K562 (cell line): ENCODE results near the gene DNMBP. TPM values are rescaled to one million over a fixed set of nuclear protein-coding genes. Genes with fewer than 3 reads are reported as not detected.

Experiments
- ATAC-seq: fragments of 200-7000 bp; cut with Tn5 transposase; 3 replicates; pipeline ENCODE4 v1.9.1; 2020; ENCODE audit warnings: moderate library complexity
- BruUV-seq: library from RNA; stranded (reverse); fragments of 400-500 nt; replicated peaks from 2 replicates; lab custom pipeline; 2021; lab: Mats Ljungman, UMichigan
- CTCF ChIA-PET: fragments of 300-600 bp; formaldehyde crosslinking; extraction: SDS; loops from one replicate; lab custom pipeline; 2021; ENCODE audit warnings: low intra/inter-chr PET ratio; lab: Yijun Ruan, JAX
- POLR2A ChIA-PET: fragments of 300-600, 350-650 bp; sonication (Branson Sonifier 250); formaldehyde crosslinking; extraction: SDS; loops from one replicate; lab custom pipeline; 2021; ENCODE audit warnings: antibody characterized with exemption, inconsistent platforms; lab: Yijun Ruan, JAX
- DNase-seq, 4 experiments: peaks; one replicate each; pipeline versions ENCODE4 v3.0.0 to v3.0.0-alpha.2; 2011 to 2018; ENCODE audit warnings: low spot score in 3 of 4, mixed read lengths in 3 of 4; ENCODE audit errors: extremely low read depth in 1 of 4
- FAIRE-seq: peaks from 2 replicates; lab custom pipeline; 2011; peaks lifted over from hg19 to GRCh38; lab: Jason Lieb, UNC
- H2AFZ ChIP-seq: 2 replicates; pipeline ENCODE4 v1.6.0; 2011; ENCODE audit warnings: low read depth, low read length, control low read depth, inconsistent platforms
- H3K27ac ChIP-seq: fragments of 200-600 bp; 3 replicates; pipeline ENCODE4 v1.8.0; 2011; ENCODE audit warnings: low read depth, mild to moderate bottlenecking, control low read depth, inconsistent platforms, low read length, moderate library complexity, mixed read lengths; ENCODE audit errors: extremely low read depth
- H3K27me3 ChIP-seq, 2 experiments: fragments of 300-600 bp in 1 of 2; 2 replicates in 1 of 2; 3 replicates in 1 of 2; pipeline versions ENCODE4 v1.6.0 to v1.8.0; 2011; ENCODE audit warnings: inconsistent platforms in 2 of 2, low read length in 2 of 2, mild to moderate bottlenecking in 1 of 2, mixed read lengths in 1 of 2, moderate library complexity in 1 of 2; ENCODE audit not compliant: control insufficient read depth in 2 of 2, insufficient read depth in 2 of 2
- H3K36me3 ChIP-seq: fragments of 300-600 bp; 3 replicates; pipeline ENCODE4 v1.8.0; 2011; ENCODE audit warnings: mild to moderate bottlenecking, low read length, inconsistent platforms; ENCODE audit not compliant: control insufficient read depth, insufficient read depth
- H3K4me1 ChIP-seq, 2 experiments: fragments of 200-600 bp in 1 of 2; replicated peaks in 1 of 2; 2 replicates in 1 of 2; 3 replicates in 1 of 2; pipeline versions ENCODE4 v1.5.1 to v1.8.0; 2011; ENCODE audit warnings: inconsistent platforms in 2 of 2, low read length in 2 of 2, mild to moderate bottlenecking in 1 of 2, mixed read lengths in 1 of 2, moderate library complexity in 1 of 2; ENCODE audit not compliant: control insufficient read depth in 2 of 2, insufficient read depth in 2 of 2
- H3K4me2 ChIP-seq: 2 replicates; pipeline ENCODE4 v1.6.1; 2011; ENCODE audit warnings: low read length, control low read depth, inconsistent platforms, mixed read lengths; ENCODE audit not compliant: insufficient read depth
- H3K4me3 ChIP-seq: fragments of 200-600 bp; sonication (generic), shearing (Covaris generic); 2 replicates; pipeline ENCODE4 v1.5.1; 2016; ENCODE audit warnings: control low read depth, inconsistent platforms
- H3K79me2 ChIP-seq: fragments of 200-600 bp; 3 replicates; pipeline ENCODE4 v1.8.0; 2011; ENCODE audit warnings: low read length, inconsistent platforms; ENCODE audit not compliant: control insufficient read depth, insufficient read depth
- H3K9ac ChIP-seq, 2 experiments: 2 replicates each; pipeline versions ENCODE4 v1.6.0 to v1.6.1; 2011; ENCODE audit warnings: low read depth in 2 of 2, low read length in 2 of 2, control low read depth in 1 of 2, inconsistent platforms in 1 of 2, mild to moderate bottlenecking in 1 of 2, mixed read lengths in 1 of 2; ENCODE audit not compliant: insufficient read depth in 1 of 2
- H3K9me1 ChIP-seq: one replicate; pipeline ENCODE4 v1.6.0; 2011; ENCODE audit warnings: inconsistent platforms, mild to moderate bottlenecking, low read length, moderate library complexity; ENCODE audit not compliant: control insufficient read depth, insufficient read depth
- H3K9me3 ChIP-seq: replicated peaks from 2 replicates; pipeline ENCODE4 v1.5.1; 2011; ENCODE audit warnings: low read depth, low read length, inconsistent platforms; ENCODE audit not compliant: control insufficient read depth, insufficient read depth
- H4K20me1 ChIP-seq: replicated peaks from 2 replicates; pipeline ENCODE4 v1.6.1; 2011; ENCODE audit warnings: low read length, inconsistent platforms, mixed read lengths; ENCODE audit not compliant: control insufficient read depth, insufficient read depth
- CCNT2 ChIP-seq: IDR thresholded peaks from 2 replicates; pipeline ENCODE4 v1.6.1; 2011; ENCODE audit warnings: borderline replicate concordance, low read depth, mild to moderate bottlenecking, moderate library complexity, mixed read lengths, low read length; ENCODE audit not compliant: insufficient read length; ENCODE audit errors: extremely low read depth
- CHCHD3 ChIP-seq: fragments of 250-450 bp; sonication (Bioruptor Pico); IDR thresholded peaks from 2 replicates; pipeline ENCODE4 v2.1.2; 2022; ENCODE audit warnings: mild to moderate bottlenecking
- COPS2 ChIP-seq: fragments of 450-650 bp; conservative IDR thresholded peaks from 2 replicates; pipeline ENCODE4 v1.6.1; 2016; ENCODE audit warnings: mild to moderate bottlenecking, moderate library complexity
- CREB5 ChIP-seq: fragments of 250-450 bp; sonication (Bioruptor Pico); IDR thresholded peaks from 2 replicates; pipeline ENCODE4 v1.5.0; 2020; ENCODE audit warnings: mild to moderate bottlenecking
- EGR1 ChIP-seq: fragments of 450-650 bp; conservative IDR thresholded peaks from 2 replicates; pipeline ENCODE4 v1.6.1; 2017; ENCODE audit warnings: mild to moderate bottlenecking
- MTF1 ChIP-seq: fragments of 250-450 bp; sonication (Bioruptor Pico); IDR thresholded peaks from 2 replicates; pipeline ENCODE4 v1.9.0; 2021; ENCODE audit warnings: moderate library complexity, mild to moderate bottlenecking, inconsistent platforms, borderline replicate concordance
- RBM22 ChIP-seq: fragments of 200-400 bp; formaldehyde crosslinking; IDR thresholded peaks from 2 replicates; pipeline ENCODE4 v1.6.1; 2018; ENCODE audit warnings: low read length, low read depth; ENCODE audit not compliant: poor library complexity, severe bottlenecking
- RFX1 ChIP-seq: fragments of 450-650 bp; IDR thresholded peaks from 2 replicates; pipeline ENCODE4 v1.6.1; 2016; ENCODE audit warnings: mild to moderate bottlenecking, moderate library complexity
- SAP30 ChIP-seq: fragments of 200-600 bp; sonication (generic); IDR thresholded peaks from 2 replicates; pipeline ENCODE4 v1.6.1; 2012; ENCODE audit warnings: borderline replicate concordance, low read depth, mild to moderate bottlenecking, moderate library complexity, low read length, control low read depth, inconsistent platforms; ENCODE audit not compliant: insufficient read depth, poor library complexity, severe bottlenecking
- SIRT6 ChIP-seq: IDR thresholded peaks from one replicate; pipeline ENCODE4 v1.6.1; 2012; ENCODE audit warnings: low read depth, mild to moderate bottlenecking, control low read depth, inconsistent platforms, low read length, moderate library complexity
- TCF15 ChIP-seq: fragments of 250-450 bp; sonication (Bioruptor Pico); IDR thresholded peaks from 2 replicates; pipeline ENCODE4 v1.8.0; 2022; ENCODE audit warnings: moderate library complexity, mild to moderate bottlenecking, inconsistent platforms
- ZHX1 ChIP-seq: fragments of 150-350 bp; conservative IDR thresholded peaks from 2 replicates; pipeline ENCODE4 v1.6.1; 2014; ENCODE audit warnings: low read length
- ZNF133 ChIP-seq: fragments of 250-450 bp; sonication (Bioruptor Pico); IDR thresholded peaks from 2 replicates; pipeline ENCODE4 v1.4.0; 2020; ENCODE audit warnings: mild to moderate bottlenecking
- ZNF184 ChIP-seq: sonication (generic); formaldehyde crosslinking; IDR thresholded peaks from 2 replicates; pipeline ENCODE4 v1.5.0; 2020; ENCODE audit warnings: missing genetic modification reagents
- ZNF830 ChIP-seq: fragments of 250-450 bp; sonication (Bioruptor Pico); IDR thresholded peaks from 2 replicates; pipeline ENCODE4 v1.5.0; 2021; ENCODE audit warnings: mild to moderate bottlenecking
- WGBS: fragments of 100-300 bp; shearing (Covaris generic); methylation state at CpG from one replicate; pipeline ENCODE4 v1.1.6; 2016; ENCODE audit warnings: low coverage, mixed read lengths; ENCODE audit not compliant: insufficient coverage; ENCODE audit errors: missing lambda C conversion rate; 5-methylcytosine and 5-hydroxymethylcytosine counted together
- in situ Hi-C: fragments of 300-500 bp; cut with MboI; formaldehyde crosslinking; loops from 4 replicates; pipeline ENCODE4 v1.15.0; 2018; ENCODE audit warnings: inconsistent platforms, mixed read lengths
- intact Hi-C: fragments of 100-400 bp; cut with micrococcal nuclease; formaldehyde crosslinking; loops from 2 replicates; pipeline ENCODE4 v1.14.2; 2022
- polyA plus RNA-seq, 8 experiments: library from polyadenylated mRNA; depleted of rRNA in 4 of 8; stranded (reverse) in 5 of 8; unstranded in 3 of 8; fragments of >200 nt; fragmentation: Nextera tagmentation in 2 of 8; fragmentation: Illumina TruSeq in 1 of 8; extraction: Ambion mirVana in 2 of 8; extraction: Trizol in 1 of 8; gene quantifications; 2 replicates each; pipeline versions ENCODE4 v1.2.1 to v1.2.3, GENCODE V29; 2011 to 2014; ENCODE audit warnings: inconsistent platforms in 1 of 8, missing spikeins in 1 of 8
- total RNA-seq, 7 experiments: library from RNA; depleted of rRNA in 6 of 7; stranded (reverse); fragments of >200 nt in 6 of 7; fragmentation: Illumina TruSeq in 2 of 7; extraction: Trizol in 2 of 7; gene quantifications; 2 replicates each; pipeline versions ENCODE4 v1.2.1 to v1.2.3, GENCODE V29; 2011 to 2021; ENCODE audit warnings: low replicate concordance in 1 of 7

Gene DNMBP
- total and polyA plus RNA-seq, 9 of the 15 experiments (the other 6 are each of a cell fraction or from before 2014, with no cell fraction given) = 0.83 to 3.7 (median 2.2) TPM

GRCh38 chr10:99836711-99837110, 173.0 kb downstream of the DNMBP start:
- CTCF ChIA-PET = no interaction called here
- H3K9ac ChIP-seq = no peak overlapping the region
- no peaks in the 10 kb centered on the region for H3K9me1 ChIP-seq
- no peaks in the 10 kb centered on the region for H3K9me3 ChIP-seq
- H3K27ac ChIP-seq = no peak overlapping the region
- BruUV-seq = no TSS peak
- H4K20me1 ChIP-seq = no peaks in the 10 kb centered on the region
- in situ Hi-C loops (no loop called here), intact Hi-C loops (no loop called here)
- no peak for TF ChIP-seq TCF15
- no peak for TF ChIP-seq SAP30
- no peak for TF ChIP-seq CHCHD3 (CRISPR knock-in tag)
- TF ChIP-seq RBM22 = no peak
- TF ChIP-seq ZNF184 (CRISPR knock-in tag) = no peak
- no peak for TF ChIP-seq ZHX1
- no peak for TF ChIP-seq MTF1
- TF ChIP-seq RFX1 = no peak
- no peak for TF ChIP-seq EGR1
- no peak for TF ChIP-seq CCNT2
- no peak for TF ChIP-seq COPS2
- no peak for TF ChIP-seq ZNF133 (CRISPR knock-in tag)
- no peak for TF ChIP-seq CREB5 (CRISPR knock-in tag)
- no peak for TF ChIP-seq ZNF830 (CRISPR knock-in tag)
- TF ChIP-seq SIRT6 = no peak
- no peak overlapping the region for H3K4me2 ChIP-seq
- DNase-seq (no peak), FAIRE-seq (no peak), ATAC-seq (no peak)
- no peaks in the 10 kb centered on the region for H3K79me2 ChIP-seq
- no peak overlapping the region for H2AFZ ChIP-seq
- no peaks in the 10 kb centered on the region for H3K36me3 ChIP-seq
- H3K4me1 ChIP-seq = no peaks in the 10 kb centered on the region
- WGBS = 22% methylated on average over 2 of the region's 2 CpGs
- POLR2A ChIA-PET = no interaction called here
- no peak overlapping the region for H3K4me3 ChIP-seq
- H3K27me3 ChIP-seq = peaks cover 0 to 15% of the 10 kb centered on the region in 2 experiments; a peak in 2 of 5 replicates
